ENCODE results near the gene PRKAR1B. TPM values are rescaled to one million over a fixed set of nuclear protein-coding genes. Genes with fewer than 3 reads are reported as not detected.

The PRKAR1B gene
- total RNA-seq, 1 donor from 2014 or later = 81.9 TPM

GRCh38 chr7:519484-520390, 207.3 kb downstream of the PRKAR1B start, which contains the start of gene PDGFA:
Gene PDGFA (minus strand): TSS chr7:519846. CDS start chr7:519001, 845 bp downstream.
- peak; percentile 37 for DNase-seq

DNA sequence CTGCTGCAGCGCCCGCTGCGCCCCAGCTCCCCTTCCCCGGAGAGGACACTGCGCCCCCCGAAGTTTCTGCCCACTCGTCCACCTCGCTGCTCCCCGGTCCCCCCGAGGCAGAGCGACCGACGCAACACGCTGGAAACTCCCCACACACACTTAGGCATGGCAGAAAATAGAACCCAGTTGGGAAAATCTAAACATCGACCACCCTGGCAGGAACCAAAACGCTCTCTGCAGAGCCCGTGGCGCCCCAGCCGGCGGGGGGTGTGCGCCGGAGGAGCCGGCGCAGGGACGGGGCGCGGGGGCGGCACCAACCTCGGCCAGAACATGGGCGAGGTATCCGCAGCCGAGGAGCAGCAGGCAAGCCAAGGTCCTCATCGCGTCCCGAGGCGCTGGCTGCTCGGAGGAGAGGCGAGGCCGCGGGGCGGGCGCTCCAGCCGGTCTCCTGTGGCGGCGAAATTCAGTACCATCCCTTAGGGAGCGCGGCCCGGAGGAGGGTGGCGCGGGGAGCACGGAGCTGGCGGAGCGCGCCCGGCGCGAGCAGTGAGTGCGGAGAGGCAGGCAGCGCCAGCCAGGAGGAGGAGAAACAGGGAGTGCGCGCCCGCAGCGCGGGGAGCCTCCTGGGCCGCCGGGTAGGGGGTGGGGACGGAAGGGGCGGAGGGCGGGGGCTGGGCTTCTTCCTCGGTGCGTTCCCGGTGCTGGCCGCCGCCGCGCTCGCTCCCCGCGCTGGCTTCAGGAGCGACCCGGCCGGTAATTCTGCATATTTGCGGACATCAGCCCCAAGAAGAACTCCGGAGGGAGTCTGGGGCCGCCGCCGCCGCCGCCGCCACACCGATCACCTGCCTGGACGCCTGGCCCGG, 208.2 kb downstream of the PRKAR1B start:
- DNase-seq = peak; percentile 85

DNA sequence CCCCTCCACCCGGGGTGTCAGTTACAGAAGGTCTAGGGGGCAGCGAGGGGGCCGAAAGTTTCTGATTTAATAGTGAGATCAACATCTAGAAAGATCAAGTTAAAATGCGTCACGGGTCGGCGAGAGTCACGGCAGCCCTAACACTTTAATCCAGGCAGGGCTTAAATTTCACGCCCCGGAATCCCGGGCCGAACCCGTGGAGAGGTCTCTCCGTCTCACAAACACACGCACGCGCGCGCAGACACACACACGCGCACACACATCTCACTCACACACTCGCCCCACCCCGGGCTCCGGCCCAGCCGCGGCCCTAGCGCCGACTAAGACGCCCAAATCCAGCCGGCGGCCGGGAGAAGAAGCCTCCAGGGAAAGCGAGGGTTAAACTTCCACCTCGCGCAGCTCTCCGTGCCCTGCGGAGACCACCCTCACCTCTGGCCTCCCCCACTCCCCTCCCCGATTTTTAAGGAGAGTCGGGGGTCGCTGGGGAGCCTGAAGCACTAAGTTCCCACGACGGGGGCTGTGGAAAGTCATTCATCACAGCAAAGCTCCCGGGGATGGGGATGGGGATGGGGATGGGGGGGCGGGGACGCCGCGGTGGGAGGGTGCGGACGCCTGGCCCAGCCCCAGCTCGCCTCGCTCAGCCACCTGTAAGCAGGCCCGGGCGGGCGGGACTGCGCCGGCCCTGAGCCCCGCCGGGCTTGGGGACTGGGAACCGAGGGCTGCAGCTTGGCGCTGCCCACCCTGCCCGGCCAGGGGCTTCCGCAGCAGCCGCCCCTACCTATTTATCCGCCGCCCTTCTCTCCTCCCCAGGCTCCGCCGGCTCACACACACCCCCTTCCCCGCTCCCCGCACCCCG, 209.1 kb downstream of the PRKAR1B start:
- peak; percentile 47 for DNase-seq

DNA sequence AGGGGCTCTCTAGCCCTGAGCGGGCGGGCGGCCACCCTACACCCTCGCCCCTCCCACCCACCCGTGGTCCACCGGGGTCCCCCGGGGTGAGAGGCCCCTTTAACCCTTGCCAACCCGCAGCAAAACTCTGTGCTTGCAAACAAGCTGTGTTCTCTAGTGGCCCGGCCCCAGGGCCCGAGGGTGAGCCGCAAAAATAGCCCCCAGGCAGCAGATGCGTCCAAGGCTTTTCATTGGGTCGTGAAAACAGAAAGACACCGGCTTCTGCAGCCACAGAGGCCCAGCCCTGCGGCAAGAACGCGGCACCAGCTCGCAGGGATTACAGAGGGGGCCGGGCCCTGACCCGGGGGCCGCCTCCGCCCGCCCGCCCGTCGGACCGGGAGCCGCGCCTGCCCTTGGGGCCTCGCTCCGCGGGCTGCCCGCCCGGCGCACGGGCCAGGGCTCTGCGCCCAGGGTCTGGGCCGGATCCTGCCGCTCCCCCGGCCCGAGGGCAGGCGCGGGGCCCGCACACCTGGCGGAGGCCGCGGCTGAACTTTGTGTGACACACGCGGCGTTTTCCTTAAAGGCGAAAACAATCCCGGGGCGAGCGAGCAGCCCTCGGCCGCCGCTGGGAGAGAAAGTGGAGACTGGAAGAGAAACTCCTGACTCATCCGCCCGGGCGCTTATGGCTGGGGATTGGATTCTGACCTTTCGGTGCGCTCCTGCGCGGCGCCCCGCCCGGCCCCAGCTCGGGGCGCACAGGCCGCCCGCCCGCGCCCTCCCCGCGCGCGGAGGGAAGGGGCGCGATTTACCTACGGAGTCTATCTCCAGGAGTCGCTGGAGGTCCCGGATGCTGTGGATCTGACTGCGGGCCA, 210.2 kb downstream of the PRKAR1B start:
- DNase-seq = peak; percentile 19

GRCh38 chr7:516216-516605, 210.9 kb downstream of the PRKAR1B start:
- DNase-seq = no peak

- DNase-seq = no peak
Observed at GRCh38 chr7:515628-516027, 211.5 kb downstream of the PRKAR1B start.

DNA sequence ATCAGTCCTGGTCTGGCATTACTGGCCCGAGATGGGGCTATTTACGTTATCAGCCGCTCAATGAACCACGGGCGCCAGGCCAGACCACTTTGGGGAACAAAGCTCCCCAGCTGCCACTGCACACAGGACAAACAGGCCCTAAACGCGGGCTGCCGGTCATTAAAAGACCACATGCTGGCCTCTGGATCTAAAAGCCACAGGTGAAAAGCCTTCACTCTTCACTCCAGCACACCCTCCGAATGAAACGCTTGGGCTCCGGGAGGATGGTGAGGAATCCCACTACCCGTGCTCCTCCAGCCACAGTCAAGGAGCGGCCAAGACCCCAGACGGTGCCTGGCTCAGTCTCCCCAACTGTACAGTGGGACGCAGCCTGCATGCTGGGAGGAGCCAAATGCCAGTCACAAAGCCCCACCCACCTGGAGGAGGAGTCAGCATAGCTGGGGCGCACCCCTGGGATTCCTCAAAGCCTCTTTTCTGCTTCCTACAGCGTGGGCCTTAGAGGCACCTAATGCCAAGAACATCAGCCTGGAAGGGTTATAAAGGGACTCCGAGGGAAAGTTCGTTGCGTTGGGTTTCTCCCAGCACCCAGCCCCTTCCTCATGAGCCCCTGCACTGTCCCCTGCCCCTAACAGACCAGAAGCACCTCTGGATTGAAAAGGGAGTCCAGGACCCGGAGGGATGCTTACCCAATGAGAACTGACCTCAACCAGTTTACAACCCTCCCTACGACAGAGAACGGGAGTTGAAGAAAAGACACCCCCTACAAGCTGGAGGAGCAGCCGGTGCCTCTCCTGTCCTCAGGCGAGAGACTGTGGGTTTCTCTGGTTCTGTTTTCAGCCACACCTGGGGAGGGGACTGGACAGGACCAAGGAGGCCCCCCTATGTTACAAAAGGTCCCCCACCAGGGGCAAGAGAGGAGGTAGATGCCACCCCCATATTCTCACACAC, 212.2 kb downstream of the PRKAR1B start:
- peak; percentile 57 for DNase-seq

DNA sequence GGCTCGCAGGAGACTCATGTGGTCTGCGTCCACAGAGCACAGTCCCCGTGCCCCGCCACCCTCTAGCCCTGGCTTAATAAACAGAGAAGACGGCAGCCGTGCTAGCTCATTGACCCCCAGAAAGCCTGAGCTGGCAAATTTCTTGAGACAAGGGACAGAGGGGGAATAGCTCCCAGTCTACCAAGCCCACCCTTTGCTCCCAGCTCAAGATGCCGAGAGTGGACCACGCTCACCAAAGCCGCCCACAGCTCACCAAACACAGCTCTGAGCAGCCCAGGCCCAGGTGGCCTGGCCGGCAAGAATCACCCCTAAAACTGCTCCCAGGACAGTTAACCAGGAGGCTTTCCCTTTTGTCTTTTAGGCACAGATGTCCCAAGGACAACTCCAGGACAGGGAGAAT, 212.8 kb downstream of the PRKAR1B start:
- no peak for DNase-seq

GRCh38 chr7:513521-514166, 213.4 kb downstream of the PRKAR1B start:
- DNase-seq = peak; percentile 19

DNA sequence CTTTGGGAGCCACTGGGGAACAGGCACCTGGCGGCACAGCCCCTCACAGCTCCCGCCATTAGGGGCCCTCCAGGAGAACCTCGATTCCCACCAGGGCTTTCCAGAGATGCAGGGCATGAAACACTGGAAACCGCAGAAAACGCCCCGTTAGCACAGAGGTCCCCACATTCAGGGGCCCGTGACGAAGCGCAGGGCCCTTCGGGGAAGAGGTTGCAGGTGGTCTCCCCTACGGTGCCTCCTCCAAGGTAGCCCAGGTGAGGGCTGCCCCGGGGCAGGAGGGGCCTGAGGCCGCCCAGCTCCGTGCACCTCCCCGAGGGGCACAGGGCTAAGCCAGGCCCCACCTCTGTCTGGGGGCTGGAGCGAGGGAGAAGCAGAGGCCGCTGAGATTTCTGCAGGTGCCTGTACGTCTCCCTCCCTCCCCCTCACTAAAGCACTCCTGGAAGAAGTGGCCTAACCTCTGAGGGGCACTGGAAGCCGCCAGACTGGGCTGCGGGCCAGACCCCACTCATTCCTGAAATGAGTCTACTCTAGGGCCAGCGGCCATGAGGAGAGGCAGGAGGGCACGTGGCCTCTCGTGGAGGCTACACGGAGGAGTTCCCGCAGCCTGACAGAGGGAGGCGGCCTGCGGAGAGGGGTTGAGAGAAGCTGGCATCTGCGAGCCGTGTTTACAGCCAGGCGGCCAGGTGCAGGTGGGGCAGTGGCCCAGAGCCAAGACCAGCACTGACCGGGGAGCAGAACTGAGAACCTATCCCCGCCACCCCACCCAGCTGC, 214.4 kb downstream of the PRKAR1B start:
- no peak for DNase-seq

GRCh38 chr7:512146-512510, 215.0 kb downstream of the PRKAR1B start:
- no peak for DNase-seq

DNA sequence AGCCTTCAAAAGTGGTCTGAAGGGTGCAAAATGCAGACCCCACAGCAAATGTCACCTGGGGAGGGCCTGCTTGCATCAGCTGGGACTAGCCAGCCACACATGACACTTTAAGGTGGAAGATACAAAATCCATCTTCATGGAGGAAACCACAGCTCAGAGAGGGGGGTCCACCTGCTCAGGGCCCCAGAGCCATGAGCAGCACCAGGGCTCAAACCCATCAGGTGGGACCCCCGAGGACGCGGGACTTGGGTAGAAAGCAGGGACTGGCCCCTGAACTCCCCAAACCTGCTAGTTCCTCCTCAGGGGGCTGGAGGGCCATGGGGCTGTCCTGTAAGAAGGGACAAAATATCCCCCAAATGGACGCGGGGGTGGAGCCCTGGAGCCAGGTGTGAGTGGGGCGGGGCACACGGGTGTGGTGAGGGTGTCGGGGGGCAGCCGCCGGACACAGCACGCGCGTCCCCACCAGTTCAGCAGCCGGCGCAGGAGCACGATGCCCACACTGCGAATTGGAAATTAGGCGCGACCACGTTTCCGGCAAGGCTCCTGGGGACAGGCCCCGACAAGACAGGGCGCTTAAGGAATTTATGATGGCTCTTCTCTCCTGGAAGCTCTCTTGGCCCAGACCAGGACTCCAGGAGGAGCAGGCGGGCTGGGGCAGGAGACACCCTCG, 215.5 kb downstream of the PRKAR1B start:
- DNase-seq = no peak

- DNase-seq = no peak
Observed at GRCh38 chr7:510782-511281, 216.2 kb downstream of the PRKAR1B start.

DNA sequence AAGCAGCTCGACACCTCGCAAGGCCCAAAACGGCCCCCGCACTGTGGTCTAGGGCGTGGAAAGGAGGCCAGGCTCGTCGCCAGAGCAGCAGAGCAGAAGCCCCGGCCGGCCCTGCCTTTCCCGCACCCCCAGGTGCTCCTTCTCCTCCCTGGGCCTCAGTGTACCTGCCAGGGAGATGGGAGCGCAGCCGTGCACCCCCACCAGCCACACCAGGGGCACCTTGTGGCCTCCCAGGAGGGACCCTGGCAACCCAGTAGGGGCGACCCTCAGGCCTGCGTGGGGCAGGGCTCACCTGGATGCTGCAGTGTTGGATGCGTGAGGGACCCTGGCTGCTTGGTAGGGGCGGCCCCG, 217.0 kb downstream of the PRKAR1B start:
- DNase-seq = no peak

- DNase-seq = no peak
Observed at GRCh38 chr7:509426-510130, 217.5 kb downstream of the PRKAR1B start.

- DNase-seq = no peak
Observed at GRCh38 chr7:508461-509170, 218.5 kb downstream of the PRKAR1B start.

Data from occipital lobe (tissue), 2 donors.